GM23338 (cell line): ENCODE measurements around the gene FAM174C. TPM values are rescaled to one million over a fixed set of nuclear protein-coding genes. Genes with fewer than 3 reads are reported as not detected.
A peak's percentile ranks its signal among the peaks of the same experiment; 100 is the strongest.

Experiments used
- ATAC-seq: fragments of 200-7000 bp; cut with Tn5 transposase; 3 replicates; pipeline ENCODE4 v1.9.1; 2020
- DNase-seq: peaks from one replicate; pipeline ENCODE4 v3.0.0-alpha.2; 2015; ENCODE audit warnings: low spot score
- H2AFZ ChIP-seq: fragments of 200-600 bp; sonication (generic); 2 replicates; pipeline ENCODE4 v1.8.0; 2016; ENCODE audit warnings: antibody characterized with exemption, mild to moderate bottlenecking, moderate library complexity
- H3F3A ChIP-seq: fragments of 200-600 bp; sonication (generic); replicated peaks from 2 replicates; pipeline ENCODE4 v1.8.0; 2017; ENCODE audit warnings: antibody characterized with exemption, mixed run types, low read depth
- H3K27ac ChIP-seq: fragments of 200-600 bp; sonication (generic); 2 replicates; pipeline ENCODE4 v1.6.1; 2016; ENCODE audit warnings: low read depth
- H3K27me3 ChIP-seq: fragments of 200-600 bp; sonication (generic); 2 replicates; pipeline ENCODE4 v1.8.0; 2016; ENCODE audit warnings: mild to moderate bottlenecking, mixed run types, moderate library complexity; ENCODE audit not compliant: insufficient read depth
- H3K36me3 ChIP-seq: fragments of 200-600 bp; sonication (generic); 2 replicates; pipeline ENCODE4 v1.8.0; 2016; ENCODE audit warnings: mild to moderate bottlenecking; ENCODE audit not compliant: insufficient read depth
- H3K4me1 ChIP-seq: fragments of 200-600 bp; sonication (generic); 2 replicates; pipeline ENCODE4 v1.8.0; 2016; ENCODE audit warnings: mild to moderate bottlenecking, moderate library complexity; ENCODE audit not compliant: insufficient read depth
- H3K4me2 ChIP-seq: fragments of 200-600 bp; sonication (generic); 2 replicates; pipeline ENCODE4 v1.7.1; 2017; ENCODE audit warnings: mixed run types
- H3K4me3 ChIP-seq: fragments of 200-600 bp; sonication (generic); 2 replicates; pipeline ENCODE4 v1.6.1; 2016; ENCODE audit warnings: mixed run types
- H3K79me2 ChIP-seq: fragments of 200-600 bp; sonication (generic); replicated peaks from 2 replicates; pipeline ENCODE4 v1.8.0; 2017; ENCODE audit warnings: mild to moderate bottlenecking; ENCODE audit not compliant: insufficient read depth
- H3K9me2 ChIP-seq: fragments of 200-600 bp; sonication (generic); 2 replicates; pipeline ENCODE4 v1.8.0; 2017; ENCODE audit not compliant: insufficient read depth
- H4K20me1 ChIP-seq: fragments of 200-600 bp; sonication (generic); replicated peaks from 2 replicates; pipeline ENCODE4 v1.8.0; 2017; ENCODE audit warnings: mild to moderate bottlenecking; ENCODE audit not compliant: insufficient read depth
- H3K27ac Mint-ChIP-seq: 2 replicates; pipeline ENCODE4 v1.8.0; 2020; ENCODE audit warnings: inconsistent platforms, mild to moderate bottlenecking, moderate library complexity, mixed read lengths
- H3K27me3 Mint-ChIP-seq: 3 replicates; pipeline ENCODE4 v1.8.0; 2022; ENCODE audit warnings: low read depth, mild to moderate bottlenecking, moderate library complexity, mixed read lengths, inconsistent platforms; ENCODE audit not compliant: insufficient read depth, poor library complexity
- H3K36me3 Mint-ChIP-seq: 3 replicates; pipeline ENCODE4 v1.8.0; 2021; ENCODE audit warnings: low read depth, mild to moderate bottlenecking, inconsistent platforms, moderate library complexity, mixed read lengths
- H3K4me1 Mint-ChIP-seq: 3 replicates; pipeline ENCODE4 v1.8.0; 2020; ENCODE audit warnings: mild to moderate bottlenecking, inconsistent platforms, mixed read lengths
- H3K4me3 Mint-ChIP-seq: 3 replicates; pipeline ENCODE4 v1.8.0; 2021; ENCODE audit warnings: moderate library complexity, mild to moderate bottlenecking, inconsistent platforms, mixed read lengths
- H3K9me3 Mint-ChIP-seq: 3 replicates; pipeline ENCODE4 v1.8.0; 2020; ENCODE audit warnings: moderate library complexity, mild to moderate bottlenecking, inconsistent platforms, mixed read lengths
- CREB1 ChIP-seq: fragments of 250-450 bp; sonication (Bioruptor Pico); IDR thresholded peaks from 2 replicates; pipeline ENCODE4 v1.5.0; 2020; ENCODE audit warnings: low read depth, mild to moderate bottlenecking, moderate library complexity
- JUNB ChIP-seq: IDR thresholded peaks from one replicate; pipeline ENCODE4 v1.6.1; 2016; ENCODE audit warnings: antibody characterized with exemption; ENCODE audit not compliant: unreplicated experiment
- NANOG ChIP-seq: IDR thresholded peaks from 2 replicates; pipeline ENCODE4 v1.6.1; 2016; ENCODE audit warnings: antibody characterized with exemption, borderline replicate concordance
- POLR2AphosphoS5 ChIP-seq: IDR thresholded peaks from 2 replicates; pipeline ENCODE4 v1.6.1; 2016; ENCODE audit warnings: antibody characterized with exemption, low read depth
- REST ChIP-seq: IDR thresholded peaks from one replicate; pipeline ENCODE4 v1.6.1; 2018; ENCODE audit warnings: antibody characterized with exemption; ENCODE audit not compliant: unreplicated experiment
- ZNF331 ChIP-seq: fragments of 250-450 bp; sonication (Bioruptor Pico); IDR thresholded peaks from 2 replicates; pipeline ENCODE4 v1.5.0; 2020; ENCODE audit warnings: low read depth, mild to moderate bottlenecking, moderate library complexity
- ZNF462 ChIP-seq: fragments of 250-450 bp; sonication (Bioruptor Pico); IDR thresholded peaks from 2 replicates; pipeline ENCODE4 v1.5.0; 2020; ENCODE audit warnings: mild to moderate bottlenecking, moderate library complexity
- polyA plus RNA-seq: library from polyadenylated mRNA; unstranded; fragments of >200 nt; fragmentation: Nextera tagmentation; extraction: Ambion mirVana; gene quantifications from 2 replicates; pipeline ENCODE4 v1.2.1, GENCODE V29; 2016
- total RNA-seq: library from RNA; depleted of rRNA; stranded (reverse); fragments of >200 nt; shearing (Covaris generic); gene quantifications from 2 replicates; pipeline ENCODE4 v1.2.3, GENCODE V29; 2014

Gene FAM174C
- total and polyA plus RNA-seq, 2 experiments from 2014 or later, result 60.4 to 68.0 TPM

DNA sequence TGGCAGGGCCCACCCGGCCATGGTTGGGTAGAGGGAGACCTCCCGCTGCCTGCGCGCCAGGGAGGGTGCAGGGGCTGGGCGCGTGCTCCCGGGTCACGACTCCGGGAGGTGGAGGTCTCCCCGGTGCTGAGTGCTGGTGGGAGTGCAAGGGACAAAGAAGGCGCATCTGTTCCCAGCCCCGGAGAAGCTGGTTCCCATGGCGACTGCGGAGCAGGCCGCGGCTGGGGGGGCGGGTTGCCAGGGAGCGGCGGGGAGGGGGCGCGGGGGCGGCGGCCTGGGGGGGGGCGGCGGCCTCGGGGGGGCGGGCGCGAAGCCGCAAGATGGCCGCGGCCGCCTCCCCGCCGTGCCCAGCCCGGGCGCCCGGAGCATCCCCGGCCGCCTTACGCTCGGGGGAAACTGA is 38.8 kb upstream of the FAM174C start (continued):
- TF ChIP-seq REST, result no peak
- TF ChIP-seq NANOG, result no peak
- TF ChIP-seq JUNB, result no peak
- TF ChIP-seq CREB1 (CRISPR knock-in tag), result no peak
- no peak for TF ChIP-seq ZNF331
- peak; percentile 24; the same call in 1 of the 2 replicates for TF ChIP-seq POLR2AphosphoS5

GRCh38 chr19:1237027-1237659 is 38.2 kb upstream of the FAM174C start:
- H3K9me2 ChIP-seq, result no peaks in the 10 kb centered on the region
- H3F3A ChIP-seq, result peaks cover 28% of the 10 kb centered on the region
- H3K4me1 ChIP-seq, result peaks cover 12% of the 10 kb centered on the region; the same call in 1 of the 2 replicates
- TF ChIP-seq ZNF331, result no peak
- H2AFZ ChIP-seq, result no peak overlapping the region
- ATAC-seq (peak; percentile 1; the same call in 2 of the 3 replicates), DNase-seq (no peak)
- H3K79me2 ChIP-seq, result no peaks in the 10 kb centered on the region; the same call in 1 of the 2 replicates
- Mint-ChIP-seq H3K4me1 (peaks cover 17% of the 10 kb centered on the region), H3K9me3 (no peaks in the 10 kb centered on the region; the same call in 2 of the 3 replicates), H3K27me3 (peaks cover 6% of the 10 kb centered on the region), H3K27ac (no peak overlapping the region), H3K4me3 (peak overlapping the region; percentile 66; the same call in 2 of the 3 replicates), H3K36me3 (peaks cover 4% of the 10 kb centered on the region; the same call in 1 of the 3 replicates)
- H3K4me2 ChIP-seq, result peak overlapping the region; percentile 90
- H3K36me3 ChIP-seq, result no peaks in the 10 kb centered on the region
- H4K20me1 ChIP-seq, result peaks cover 3% of the 10 kb centered on the region; the same call in 1 of the 2 replicates
- H3K27ac ChIP-seq, result no peak overlapping the region
- no peaks in the 10 kb centered on the region for H3K27me3 ChIP-seq
- peak overlapping the region; percentile 83 for H3K4me3 ChIP-seq

GRCh38 chr19:1237754-1238368 is 37.5 kb upstream of the FAM174C start, which contains the start of gene CBARP:
Gene CBARP, minus strand, starts transcription at chr19:1238005. Its CDS starts 1,905 bp downstream, at chr19:1236100.
- Mint-ChIP-seq H3K9me3 (no peaks in the 10 kb centered on the region; the same call in 2 of the 3 replicates), H3K36me3 (no peaks in the 10 kb centered on the region), H3K4me3 (peak within 1 kb of the TSS; percentile 79), H3K27me3 (peaks cover 6% of the 10 kb centered on the region), H3K4me1 (peaks cover 17% of the 10 kb centered on the region), H3K27ac (no peak within 1 kb of the TSS)
- Histone ChIP-seq H3K27ac (no peak within 1 kb of the TSS), H3K79me2 (peaks cover 3% of the 10 kb centered on the region), H4K20me1 (0 out of 2 replicates have a peak, but pooled peaks cover 1% of the 10 kb centered on the region), H2AFZ (no peak within 1 kb of the TSS), H3K36me3 (no peaks in the 10 kb centered on the region), H3F3A (peaks cover 24% of the 10 kb centered on the region), H3K4me2 (peak within 1 kb of the TSS; percentile 90), H3K4me3 (peak within 1 kb of the TSS; percentile 83), H3K4me1 (peaks cover 12% of the 10 kb centered on the region; the same call in 1 of the 2 replicates), H3K9me2 (no peaks in the 10 kb centered on the region), H3K27me3 (no peaks in the 10 kb centered on the region)
- no peak for DNase-seq
- ATAC-seq, result peak; percentile 7
- TF ChIP-seq ZNF462 (CRISPR knock-in tag), result no peak
